Activated CD8-positive, alpha-beta memory T cell treated with anti-CD3 and anti-CD28 coated beads for 24 hours (primary cell): ENCODE measurements around the gene CSPG5.
A peak's percentile ranks its signal among the peaks of the same experiment; 100 is the strongest.

Source experiments
- DNase-seq: peaks from one replicate; pipeline ENCODE4 v3.0.0-alpha.2; 2020

CSPG5 gene, protein sequence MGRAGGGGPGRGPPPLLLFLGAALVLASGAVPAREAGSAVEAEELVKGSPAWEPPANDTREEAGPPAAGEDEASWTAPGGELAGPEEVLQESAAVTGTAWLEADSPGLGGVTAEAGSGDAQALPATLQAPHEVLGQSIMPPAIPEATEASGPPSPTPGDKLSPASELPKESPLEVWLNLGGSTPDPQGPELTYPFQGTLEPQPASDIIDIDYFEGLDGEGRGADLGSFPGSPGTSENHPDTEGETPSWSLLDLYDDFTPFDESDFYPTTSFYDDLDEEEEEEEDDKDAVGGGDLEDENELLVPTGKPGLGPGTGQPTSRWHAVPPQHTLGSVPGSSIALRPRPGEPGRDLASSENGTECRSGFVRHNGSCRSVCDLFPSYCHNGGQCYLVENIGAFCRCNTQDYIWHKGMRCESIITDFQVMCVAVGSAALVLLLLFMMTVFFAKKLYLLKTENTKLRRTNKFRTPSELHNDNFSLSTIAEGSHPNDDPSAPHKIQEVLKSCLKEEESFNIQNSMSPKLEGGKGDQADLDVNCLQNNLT

DNA sequence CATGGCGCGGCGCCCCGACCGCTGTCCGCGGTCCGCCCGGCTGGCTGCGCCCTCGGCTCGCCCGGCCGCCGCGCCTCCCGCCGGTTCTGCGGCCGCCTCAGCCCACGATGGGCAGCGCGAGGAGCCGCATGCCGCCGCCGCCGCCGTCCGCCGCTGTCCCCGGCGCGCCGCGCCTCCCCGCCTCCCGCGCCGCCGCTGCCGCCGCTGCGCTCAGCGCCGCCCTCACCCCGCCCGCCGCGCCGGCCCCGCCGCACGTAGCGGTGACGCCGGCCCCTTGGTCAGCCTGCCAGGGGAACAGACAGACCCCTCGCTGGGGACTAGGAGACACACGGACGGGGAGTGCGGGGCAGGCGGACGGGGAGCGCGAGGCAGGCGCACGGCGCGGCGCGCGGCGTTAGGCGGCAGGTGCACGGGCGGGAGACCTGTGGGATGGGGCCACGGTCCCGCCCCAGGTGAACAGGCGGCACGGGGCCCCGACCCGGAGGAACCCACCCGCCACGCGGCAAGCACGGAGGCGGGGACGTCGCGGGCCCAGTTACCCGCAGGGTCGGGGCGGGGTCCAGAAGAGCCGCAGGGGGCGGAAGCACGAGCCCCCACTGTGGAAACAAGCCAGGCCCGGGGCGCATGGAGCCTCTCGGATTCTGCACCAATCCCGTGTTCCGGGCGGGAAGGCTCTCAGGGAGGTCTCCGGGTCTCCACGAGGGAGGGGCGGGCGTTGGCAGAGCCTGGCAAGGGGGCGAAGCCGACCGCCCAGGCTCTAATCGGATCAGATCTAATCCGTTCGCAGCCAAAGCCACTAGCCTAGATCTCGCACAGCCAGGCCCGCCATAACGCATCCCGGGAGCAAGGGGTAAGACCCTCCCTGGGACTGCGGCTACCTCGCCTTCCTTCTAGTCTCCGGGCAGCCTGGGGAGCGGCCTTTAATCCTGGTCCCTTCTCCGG is at the start of gene CSPG5:
TSS of gene CSPG5 (minus strand) at position 175 of the 942 bp plus-strand sequence. CDS start at position 3, 172 bp downstream.
- peak; percentile 71 for DNase-seq

DNA sequence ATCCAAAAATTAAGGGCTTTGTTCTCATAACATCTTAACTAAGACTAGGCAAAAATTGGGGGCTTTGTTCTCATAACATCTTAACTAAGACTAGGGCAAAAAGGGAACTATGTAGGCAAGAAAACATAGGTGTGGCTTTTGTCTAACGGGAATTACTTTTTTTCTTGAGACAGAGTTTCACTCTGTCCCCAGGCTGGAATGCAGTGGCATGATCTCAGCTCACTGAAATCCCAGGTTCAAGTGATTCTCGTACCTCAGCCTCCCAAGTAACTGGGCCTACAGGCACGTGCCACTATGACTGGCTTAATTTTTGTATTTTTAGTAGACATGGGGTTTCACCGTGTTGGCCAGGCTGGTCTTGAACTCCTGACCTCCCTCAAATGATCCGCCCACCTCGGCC is 49.8 kb upstream of the CSPG5 start:
- no peak for DNase-seq

- no peak for DNase-seq
Observed at GRCh38 chr3:47622671-47623461, 44.2 kb upstream of the CSPG5 start.

DNA sequence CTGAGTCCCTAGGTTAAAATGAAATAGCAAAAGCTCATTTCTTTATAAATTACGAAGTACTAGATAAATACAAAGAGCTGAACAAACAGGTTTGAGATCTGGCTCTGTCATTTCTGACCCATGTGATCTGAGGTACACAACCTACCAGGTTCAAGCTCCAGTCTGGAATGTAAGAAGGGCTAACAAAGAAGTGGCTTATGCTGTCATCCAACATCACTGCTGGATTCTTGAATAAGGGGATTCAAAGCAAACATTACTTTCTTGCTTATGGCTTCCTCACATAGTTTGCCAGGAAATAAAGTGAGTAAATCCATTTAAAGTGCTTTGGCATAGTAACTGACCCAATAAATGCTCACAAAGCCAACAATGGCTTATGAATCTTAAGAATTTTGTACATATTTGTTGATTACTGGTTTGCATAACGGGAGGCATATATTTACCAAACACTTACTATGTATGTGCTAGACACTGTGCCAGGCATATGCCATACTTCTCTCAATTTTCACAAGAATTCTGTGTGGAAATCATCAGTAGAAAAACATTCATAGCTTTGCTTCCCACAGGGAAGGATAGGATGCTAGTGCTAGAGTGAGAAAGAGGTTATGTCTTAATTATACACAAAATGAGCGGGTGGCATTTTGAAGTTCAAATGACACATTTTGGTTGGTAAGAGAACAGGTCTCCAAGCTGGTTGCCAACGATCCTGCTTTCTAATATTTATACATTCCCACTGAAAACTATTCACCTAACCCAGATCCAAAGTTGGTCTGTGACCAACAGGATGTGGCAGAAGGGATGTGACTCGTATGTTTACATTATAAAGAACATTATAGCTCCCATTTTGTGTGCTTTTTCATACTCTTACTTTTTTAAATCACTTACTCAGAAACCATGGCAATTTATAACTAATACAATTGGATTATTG is 38.7 kb upstream of the CSPG5 start:
- DNase-seq, result no peak

- no peak for DNase-seq
Observed at GRCh38 chr3:47614788-47615187, 36.1 kb upstream of the CSPG5 start.

DNA sequence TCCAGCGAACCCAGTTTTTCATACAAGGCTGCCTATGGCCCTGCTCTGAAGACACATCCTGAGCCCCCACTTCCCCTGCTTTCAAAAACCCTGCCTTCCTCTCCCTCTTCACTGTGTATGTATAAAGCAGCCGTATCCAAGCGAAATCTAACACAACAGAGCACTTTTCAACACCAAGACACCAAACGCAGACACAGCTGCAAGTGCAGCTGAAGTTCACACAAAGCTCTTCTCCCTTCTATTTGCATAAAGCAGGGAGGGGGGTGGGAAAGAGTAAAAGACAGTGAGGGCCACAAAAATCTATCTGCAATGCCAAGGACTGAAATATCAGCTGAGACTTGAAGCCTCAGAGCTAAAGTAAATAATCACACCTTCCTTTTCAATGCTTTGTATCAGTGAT is 35.1 kb upstream of the CSPG5 start:
- DNase-seq, result no peak

- no peak for DNase-seq
Observed at GRCh38 chr3:47612879-47613278, 34.2 kb upstream of the CSPG5 start.

- DNase-seq, result no peak
Observed at GRCh38 chr3:47612178-47612577, 33.5 kb upstream of the CSPG5 start.

- no peak for DNase-seq
Observed at GRCh38 chr3:47611576-47611975, 32.9 kb upstream of the CSPG5 start.

DNA sequence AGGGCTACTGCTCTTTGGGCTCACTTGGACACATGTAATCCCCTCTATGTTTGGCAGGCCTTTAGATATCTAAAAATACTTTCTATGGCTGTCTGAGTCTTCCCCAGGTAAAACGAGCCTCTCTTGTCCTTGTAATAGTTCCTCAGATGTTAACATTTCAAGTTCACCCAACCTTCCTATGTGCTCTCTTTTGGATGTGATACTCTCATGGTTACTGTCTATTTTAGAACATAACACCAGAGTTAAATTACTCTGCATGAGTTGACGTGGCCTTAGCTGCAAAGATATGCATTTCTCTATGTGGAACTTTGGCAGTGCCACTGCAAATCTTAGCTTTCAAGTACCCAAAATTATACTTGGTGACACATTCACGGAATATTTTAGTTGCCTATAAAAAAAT is 31.9 kb upstream of the CSPG5 start:
- DNase-seq, result no peak

- no peak for DNase-seq
Observed at GRCh38 chr3:47607335-47607734, 28.7 kb upstream of the CSPG5 start.

DNA sequence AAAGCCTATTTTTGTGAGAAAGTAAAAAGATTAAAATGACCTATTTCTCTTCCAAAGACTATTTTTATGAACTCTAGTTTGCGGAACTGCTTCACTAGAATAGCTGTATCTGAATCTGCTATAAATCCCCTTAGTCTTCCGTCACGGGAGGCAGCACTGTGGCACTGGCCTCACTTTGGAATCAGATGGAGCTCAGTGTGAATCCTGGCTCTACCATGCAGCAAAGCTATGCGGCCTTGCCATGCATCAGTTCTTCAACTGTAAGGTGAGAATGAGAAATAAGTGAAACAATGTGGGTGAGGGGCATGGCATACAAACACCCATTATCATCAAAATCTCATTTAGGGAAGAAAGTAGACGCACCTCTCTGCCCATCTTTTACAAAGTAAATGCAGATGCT is 27.5 kb upstream of the CSPG5 start:
- no peak for DNase-seq

DNA sequence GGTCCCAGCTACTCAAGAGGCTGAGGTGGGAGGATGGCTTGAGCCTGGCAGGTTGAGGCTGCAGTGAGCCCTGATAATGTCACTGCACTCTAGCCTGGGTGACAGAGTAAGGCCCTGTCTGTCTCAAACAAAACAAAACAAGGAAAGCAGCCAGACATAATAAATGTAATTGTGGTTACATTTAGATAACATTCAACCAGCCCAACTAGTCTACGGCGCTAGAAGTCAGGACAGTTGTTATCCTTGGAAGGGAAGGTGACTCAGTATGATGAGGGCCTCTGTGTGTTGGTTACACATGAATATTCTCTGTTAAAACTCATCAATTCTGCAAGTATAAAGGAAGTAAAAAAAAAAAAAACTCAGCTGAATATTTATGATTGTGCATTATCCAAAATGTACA is 27.0 kb upstream of the CSPG5 start:
- no peak for DNase-seq

- DNase-seq, result no peak
Observed at GRCh38 chr3:47604145-47604544, 25.5 kb upstream of the CSPG5 start.

GRCh38 chr3:47603332-47603731 is 24.7 kb upstream of the CSPG5 start:
- DNase-seq, result no peak

DNA sequence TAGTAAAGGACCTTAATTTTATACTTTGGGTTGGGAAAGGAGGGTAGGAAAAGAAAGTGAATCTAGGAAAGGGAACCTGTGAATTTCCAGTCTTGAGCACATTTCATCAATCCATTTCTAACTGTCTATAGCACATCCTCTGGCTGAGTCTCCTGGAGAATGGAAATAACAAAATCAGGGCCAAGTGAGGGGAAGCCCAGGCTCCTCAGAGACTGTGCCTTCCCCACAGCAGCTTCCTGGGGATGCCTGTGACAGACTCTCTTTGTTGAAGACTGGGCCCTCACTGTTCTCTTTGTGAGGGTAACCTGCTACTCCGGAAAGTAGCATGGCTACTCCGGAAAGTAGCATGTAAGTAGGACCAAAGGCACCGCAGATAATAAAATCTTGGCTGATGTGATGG is 22.6 kb upstream of the CSPG5 start:
- no peak for DNase-seq

DNA sequence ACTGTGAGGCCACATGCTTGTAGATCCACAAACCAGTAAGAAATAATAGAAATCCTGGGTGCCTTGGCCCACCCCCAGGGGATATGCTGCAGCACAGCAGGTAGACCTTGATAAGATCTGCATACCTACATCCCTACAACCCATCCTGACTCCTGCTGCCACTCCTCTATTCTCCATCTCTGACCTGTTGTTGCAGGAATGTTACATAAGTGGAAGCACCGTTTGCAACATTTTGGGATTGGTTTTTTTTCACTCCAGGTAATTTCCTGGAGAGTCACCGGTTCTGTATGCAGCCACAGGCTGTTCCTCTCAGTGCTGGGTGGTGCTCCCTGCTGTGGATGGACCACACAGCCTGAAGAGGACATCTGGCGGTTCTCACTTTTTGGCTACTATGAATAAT is 16.1 kb upstream of the CSPG5 start:
- DNase-seq, result no peak

- no peak for DNase-seq
Observed at GRCh38 chr3:47592066-47592795, 13.6 kb upstream of the CSPG5 start.

GRCh38 chr3:47590216-47590615 is 11.6 kb upstream of the CSPG5 start:
- no peak for DNase-seq

DNA sequence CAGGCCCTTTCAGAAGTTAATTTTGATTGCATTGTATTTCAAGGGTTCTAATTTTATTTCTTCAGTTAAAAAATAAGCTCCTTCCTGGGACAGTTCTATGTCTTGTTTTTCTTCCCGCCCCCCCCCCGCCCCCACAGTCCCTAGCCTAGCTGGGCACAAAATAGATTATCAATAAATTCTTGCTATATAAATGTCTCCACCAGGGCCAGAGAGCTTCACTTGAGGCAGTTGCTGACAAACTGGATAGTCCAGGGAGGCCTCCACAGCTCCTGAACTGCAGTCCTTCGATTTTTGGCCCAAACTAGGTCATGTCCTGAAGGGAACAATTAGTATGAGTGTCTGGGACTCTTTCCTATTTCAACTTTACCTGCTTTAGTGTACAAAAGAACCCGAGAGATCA is 9.9 kb upstream of the CSPG5 start:
- no peak for DNase-seq

- DNase-seq, result no peak
Observed at GRCh38 chr3:47588053-47588452, 9.4 kb upstream of the CSPG5 start.
